ENCODE results near the gene CNIH3. TPM values are rescaled to one million over a fixed set of nuclear protein-coding genes. Genes with fewer than 3 reads are reported as not detected.

The CNIH3 gene
- total RNA-seq, 1 experiment from 2014 or later = 2.1 TPM

- intact Hi-C loops (cut with micrococcal nuclease; ENCODE audit: unreplicated experiment) = no loop called here
- Mint-ChIP-seq H3K9me3 (ENCODE audit: low read depth, unreplicated experiment) (no peaks in the 10 kb centered on the region), H3K27me3 (ENCODE audit: unreplicated experiment) (peaks cover 37% of the 10 kb centered on the region), H3K27ac (ENCODE audit: unreplicated experiment) (no peak overlapping the region), H3K36me3 (ENCODE audit: insufficient read depth, unreplicated experiment) (no peaks in the 10 kb centered on the region), H3K4me3 (ENCODE audit: low read depth, unreplicated experiment) (no peak overlapping the region), H3K4me1 (ENCODE audit: low read depth, unreplicated experiment) (peaks cover 8% of the 10 kb centered on the region)
- no peak for TF ChIP-seq CTCF (IDR thresholded peaks at IDR 0.05; ENCODE audit: unreplicated experiment)
- no TSS peak for BruUV-seq (replicated peaks)
- CTCF ChIA-PET = no interaction called here
- no peak for DNase-seq
Measured at GRCh38 chr1:224637936-224638335, 21.8 kb downstream of the CNIH3 start.

GRCh38 chr1:224639426-224639975 lies 23.4 kb downstream of the CNIH3 start:
- CTCF ChIA-PET = interaction anchor here (1.3 to 1.5 kb wide), 2 partner anchors 16 to 283 kb away, joined by 4 to 5 read pairs; no protein-coding TSS in a partner anchor
- H3K27ac Mint-ChIP-seq (ENCODE audit: unreplicated experiment) = no peak overlapping the region

GRCh38 chr1:224640018-224640417 lies 23.9 kb downstream of the CNIH3 start:
- Mint-ChIP-seq H3K4me3 (ENCODE audit: low read depth, unreplicated experiment) (no peak overlapping the region), H3K4me1 (ENCODE audit: low read depth, unreplicated experiment) (peaks cover 8% of the 10 kb centered on the region), H3K36me3 (ENCODE audit: insufficient read depth, unreplicated experiment) (no peaks in the 10 kb centered on the region), H3K9me3 (ENCODE audit: low read depth, unreplicated experiment) (no peaks in the 10 kb centered on the region), H3K27ac (ENCODE audit: unreplicated experiment) (no peak overlapping the region), H3K27me3 (ENCODE audit: unreplicated experiment) (peaks cover 37% of the 10 kb centered on the region)
- DNase-seq = no peak
- no peak for TF ChIP-seq CTCF (IDR thresholded peaks at IDR 0.05; ENCODE audit: unreplicated experiment)
- intact Hi-C loops (cut with micrococcal nuclease; ENCODE audit: unreplicated experiment) = no loop called here
- BruUV-seq (replicated peaks) = no TSS peak
- CTCF ChIA-PET = interaction anchor here (1.4 to 1.5 kb wide), 2 partner anchors 127 to 283 kb away, joined by 5 to 8 read pairs; no protein-coding TSS in a partner anchor

More at GRCh38 chr1:224639426-224639975, 23.4 kb downstream of the CNIH3 start:
- BruUV-seq (replicated peaks) = no TSS peak
- TF ChIP-seq CTCF (IDR thresholded peaks at IDR 0.05; ENCODE audit: unreplicated experiment) = no peak
- DNase-seq = no peak
- no peak overlapping the region for H3K4me3 Mint-ChIP-seq (ENCODE audit: low read depth, unreplicated experiment)
- intact Hi-C loops (cut with micrococcal nuclease; ENCODE audit: unreplicated experiment) = no loop called here
- H3K36me3 Mint-ChIP-seq (ENCODE audit: insufficient read depth, unreplicated experiment) = no peaks in the 10 kb centered on the region
- H3K9me3 Mint-ChIP-seq (ENCODE audit: low read depth, unreplicated experiment) = no peaks in the 10 kb centered on the region
- H3K4me1 Mint-ChIP-seq (ENCODE audit: low read depth, unreplicated experiment) = peaks cover 8% of the 10 kb centered on the region
- H3K27me3 Mint-ChIP-seq (ENCODE audit: unreplicated experiment) = peaks cover 37% of the 10 kb centered on the region

GRCh38 chr1:224640587-224640986 lies 24.5 kb downstream of the CNIH3 start:
- CTCF ChIA-PET = interaction anchor here (0.9 to 1.5 kb wide), 7 partner anchors 75 to 282 kb away, joined by 4 to 8 read pairs (median 5); no protein-coding TSS in a partner anchor
- BruUV-seq (replicated peaks) = no TSS peak
- DNase-seq = no peak
- no peak overlapping the region for H3K27ac Mint-ChIP-seq (ENCODE audit: unreplicated experiment)
- TF ChIP-seq CTCF (IDR thresholded peaks at IDR 0.05; ENCODE audit: unreplicated experiment) = no peak
- peaks cover 8% of the 10 kb centered on the region for H3K4me1 Mint-ChIP-seq (ENCODE audit: low read depth, unreplicated experiment)
- H3K4me3 Mint-ChIP-seq (ENCODE audit: low read depth, unreplicated experiment) = no peak overlapping the region
- no peaks in the 10 kb centered on the region for H3K36me3 Mint-ChIP-seq (ENCODE audit: insufficient read depth, unreplicated experiment)
- intact Hi-C loops (cut with micrococcal nuclease; ENCODE audit: unreplicated experiment) = no loop called here
- no peaks in the 10 kb centered on the region for H3K9me3 Mint-ChIP-seq (ENCODE audit: low read depth, unreplicated experiment)
- H3K27me3 Mint-ChIP-seq (ENCODE audit: unreplicated experiment) = peaks cover 37% of the 10 kb centered on the region
